ENCODE measurements around the gene IL31. TPM values are rescaled to one million over a fixed set of nuclear protein-coding genes. Genes with fewer than 3 reads are reported as not detected.

Gene IL31
- total RNA-seq, 1 experiment from 2014 or later: not detected

- no TSS peak for BruUV-seq (replicated peaks)
Observed at GRCh38 chr12:122161682-122162081, 12.3 kb downstream of the IL31 start.

GRCh38 chr12:122160761-122161160, 13.3 kb downstream of the IL31 start:
- H3K27ac ChIP-seq (ENCODE audit: low read depth, low read length, poor library complexity, severe bottlenecking): no peak overlapping the region
- H3K4me3 ChIP-seq (ENCODE audit: low read depth, low read length, poor library complexity, severe bottlenecking): no peak overlapping the region
- intact Hi-C loops (cut with micrococcal nuclease; ENCODE audit: unreplicated experiment): no loop called here
- TF ChIP-seq EZH2 (IDR thresholded peaks at IDR 0.05; ENCODE audit: borderline replicate concordance, low read depth, low read length, poor library complexity, severe bottlenecking) (no peak), CTCF (conservative IDR thresholded peaks at IDR 0.05; ENCODE audit: low read depth, low read length) (no peak)
- no peaks in the 10 kb centered on the region for H3K36me3 ChIP-seq (ENCODE audit: insufficient read depth, low read length, poor library complexity, severe bottlenecking)
- no peaks in the 10 kb centered on the region for H3K4me1 ChIP-seq (ENCODE audit: insufficient read depth, low read length, poor library complexity, severe bottlenecking)
- no peaks in the 10 kb centered on the region for H3K9me3 ChIP-seq (ENCODE audit: low read depth, low read length, poor library complexity, severe bottlenecking)
- no TSS peak for BruUV-seq (replicated peaks)
- POLR2A ChIA-PET (ENCODE audit: low non-redundant PET): no interaction called here
- CTCF ChIA-PET: no interaction called here
- DNase-seq (ENCODE audit: low spot score): no peak
- H3K27me3 ChIP-seq (replicated peaks; ENCODE audit: insufficient read depth, low read depth, low read length, poor library complexity): no peaks in the 10 kb centered on the region

More at GRCh38 chr12:122161682-122162081, 12.3 kb downstream of the IL31 start:
- Histone ChIP-seq H3K4me3 (ENCODE audit: low read depth, low read length, poor library complexity, severe bottlenecking) (no peak overlapping the region), H3K4me1 (ENCODE audit: insufficient read depth, low read length, poor library complexity, severe bottlenecking) (no peaks in the 10 kb centered on the region), H3K36me3 (ENCODE audit: insufficient read depth, low read length, poor library complexity, severe bottlenecking) (no peaks in the 10 kb centered on the region), H3K27ac (ENCODE audit: low read depth, low read length, poor library complexity, severe bottlenecking) (no peak overlapping the region), H3K9me3 (ENCODE audit: low read depth, low read length, poor library complexity, severe bottlenecking) (no peaks in the 10 kb centered on the region), H3K27me3 (replicated peaks; ENCODE audit: insufficient read depth, low read depth, low read length, poor library complexity) (no peaks in the 10 kb centered on the region)
- intact Hi-C loops (cut with micrococcal nuclease; ENCODE audit: unreplicated experiment): no loop called here
- ChIA-PET POLR2A (ENCODE audit: low non-redundant PET) (no interaction called here), CTCF (no interaction called here)
- no peak for DNase-seq (ENCODE audit: low spot score)
- TF ChIP-seq EZH2 (IDR thresholded peaks at IDR 0.05; ENCODE audit: borderline replicate concordance, low read depth, low read length, poor library complexity, severe bottlenecking) (no peak), CTCF (conservative IDR thresholded peaks at IDR 0.05; ENCODE audit: low read depth, low read length) (no peak)

GRCh38 chr12:122159882-122160281, 14.1 kb downstream of the IL31 start:
- H3K27ac ChIP-seq (ENCODE audit: low read depth, low read length, poor library complexity, severe bottlenecking): no peak overlapping the region
- no peak for TF ChIP-seq CTCF (conservative IDR thresholded peaks at IDR 0.05; ENCODE audit: low read depth, low read length)
- no peak for TF ChIP-seq EZH2 (IDR thresholded peaks at IDR 0.05; ENCODE audit: borderline replicate concordance, low read depth, low read length, poor library complexity, severe bottlenecking)
- H3K4me3 ChIP-seq (ENCODE audit: low read depth, low read length, poor library complexity, severe bottlenecking): no peak overlapping the region
- CTCF ChIA-PET: no interaction called here
- H3K4me1 ChIP-seq (ENCODE audit: insufficient read depth, low read length, poor library complexity, severe bottlenecking): no peaks in the 10 kb centered on the region
- POLR2A ChIA-PET (ENCODE audit: low non-redundant PET): no interaction called here
- intact Hi-C loops (cut with micrococcal nuclease; ENCODE audit: unreplicated experiment): no loop called here
- BruUV-seq (replicated peaks): no TSS peak
- H3K36me3 ChIP-seq (ENCODE audit: insufficient read depth, low read length, poor library complexity, severe bottlenecking): no peaks in the 10 kb centered on the region
- DNase-seq (ENCODE audit: low spot score): no peak
- no peaks in the 10 kb centered on the region for H3K9me3 ChIP-seq (ENCODE audit: low read depth, low read length, poor library complexity, severe bottlenecking)
- no peaks in the 10 kb centered on the region for H3K27me3 ChIP-seq (replicated peaks; ENCODE audit: insufficient read depth, low read depth, low read length, poor library complexity)

All from A673 (cell line).